Measurements from ENCODE around the gene RIN3. TPM values are rescaled to one million over a fixed set of nuclear protein-coding genes. Genes with fewer than 3 reads are reported as not detected.

RIN3 gene
- total RNA-seq, 1 experiment from 2014 or later, result not detected

DNA sequence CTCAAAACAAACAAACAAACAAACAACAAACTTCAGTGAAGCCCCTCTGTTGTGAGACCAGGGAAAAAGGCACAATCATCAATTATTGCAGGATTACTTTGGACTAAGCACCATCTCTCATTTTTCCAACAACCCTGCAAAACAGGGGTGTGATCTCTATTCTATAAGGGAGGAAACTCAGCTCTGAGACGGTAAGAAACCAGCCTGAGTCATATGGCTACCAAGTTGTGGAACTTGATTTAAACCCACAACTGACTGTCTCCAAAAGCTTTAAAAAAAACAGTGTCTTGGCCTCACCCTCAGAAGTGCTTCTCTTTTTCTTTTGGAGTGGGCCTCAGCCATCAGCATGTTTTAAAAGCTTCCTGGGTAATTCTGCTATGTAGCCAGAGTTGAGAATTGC lies 49.8 kb downstream of the RIN3 start:
- in situ Hi-C loops (cut with HindIII; ENCODE audit: low pct_unique_long_range_greater_than_20kb, low sequenced_read_pairs), result no loop called here
- DNase-seq (ENCODE audit: low read depth), result no peak

DNA sequence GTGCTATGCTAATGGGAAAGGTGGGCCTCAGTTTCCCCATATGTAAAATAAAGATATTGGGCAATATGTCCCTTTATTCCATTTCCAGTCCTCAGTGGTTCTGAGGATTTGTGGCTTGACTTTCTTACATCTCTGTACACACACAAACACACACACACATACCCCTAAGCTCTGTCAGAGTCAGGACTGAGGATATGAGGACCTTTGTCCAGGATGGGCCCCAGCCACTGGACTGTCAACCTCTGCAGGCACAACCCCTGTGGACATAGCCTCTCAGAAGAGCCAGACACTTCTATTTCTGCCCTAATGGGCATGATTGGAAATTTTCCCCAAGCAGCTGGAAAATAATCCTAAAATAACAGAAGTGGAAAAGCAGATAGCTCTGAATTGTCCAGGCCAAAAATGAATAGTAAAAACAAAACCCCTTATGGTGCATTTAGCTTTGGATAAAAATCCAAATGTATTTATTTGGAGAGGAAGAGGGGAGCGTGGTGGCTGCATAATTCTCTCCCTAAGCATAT lies 50.2 kb downstream of the RIN3 start:
- no peak for DNase-seq (ENCODE audit: low read depth)
- in situ Hi-C loops (cut with HindIII; ENCODE audit: low pct_unique_long_range_greater_than_20kb, low sequenced_read_pairs), result no loop called here

DNA sequence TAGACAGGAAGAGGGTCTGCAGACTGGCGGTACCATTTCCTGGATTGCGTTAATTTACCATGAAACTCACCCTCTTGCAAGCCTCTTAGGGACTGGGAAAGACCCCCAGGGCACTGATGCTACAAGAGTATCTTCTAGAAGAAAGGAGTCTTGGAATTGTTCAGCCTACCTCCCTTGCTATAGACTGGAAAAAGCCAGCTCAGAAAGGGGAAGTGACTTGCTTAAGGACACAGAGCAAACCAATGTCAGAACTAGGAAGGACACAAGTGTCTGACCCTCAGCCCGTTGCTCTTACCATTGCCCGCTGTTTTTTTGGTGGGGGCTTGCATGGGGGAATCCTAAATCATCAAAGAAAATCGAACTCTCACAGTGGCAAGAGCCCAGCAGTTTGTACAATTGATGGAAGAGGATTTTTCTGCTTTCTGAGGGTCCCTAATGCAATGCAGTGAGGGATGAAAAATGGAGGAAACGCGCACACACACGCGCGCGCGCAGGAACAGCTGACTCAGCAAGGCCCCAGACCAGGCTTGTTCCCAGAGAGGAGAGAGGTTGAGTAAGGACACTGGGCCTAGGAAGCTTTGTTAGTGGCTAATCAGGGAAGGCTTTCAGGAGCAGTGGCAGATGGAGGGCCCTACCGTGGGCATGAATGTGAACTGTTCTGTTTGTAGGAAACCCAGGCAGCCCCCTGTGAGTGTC lies 50.9 kb downstream of the RIN3 start:
- in situ Hi-C loops (cut with HindIII; ENCODE audit: low pct_unique_long_range_greater_than_20kb, low sequenced_read_pairs), result no loop called here
- DNase-seq (ENCODE audit: low read depth), result no peak

DNA sequence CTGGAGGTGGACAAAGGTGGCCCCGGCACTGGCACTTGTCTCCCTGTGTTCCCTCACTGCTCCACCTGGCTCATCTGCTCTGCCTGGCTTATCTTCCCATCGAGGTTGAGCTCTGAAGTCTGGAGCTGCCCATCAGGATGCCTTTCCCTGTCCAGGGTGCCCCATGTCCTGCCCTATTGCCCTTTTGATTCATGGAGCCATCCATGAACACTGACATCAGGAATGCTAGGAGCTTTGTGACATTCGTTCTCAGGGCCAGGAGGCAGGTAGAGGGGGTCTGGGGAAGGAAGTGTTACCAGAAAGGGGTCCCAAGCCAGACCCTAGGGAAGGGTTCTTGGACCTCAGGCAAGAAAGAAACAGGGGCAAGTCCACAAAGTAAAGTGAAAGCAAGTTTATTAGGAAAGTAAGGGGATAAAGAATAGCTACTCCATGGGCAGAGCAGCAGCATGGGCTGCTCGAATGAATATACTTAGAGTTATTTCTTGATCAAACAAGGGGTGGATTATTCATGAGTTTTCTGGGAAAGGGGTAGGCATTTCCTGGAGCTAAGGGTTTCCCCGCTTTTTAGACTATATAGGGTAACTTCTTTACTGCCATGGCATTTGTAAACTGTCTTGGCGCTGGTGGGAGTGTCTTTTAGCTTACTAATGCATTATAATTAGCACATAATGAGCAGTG lies 51.6 kb downstream of the RIN3 start:
- no peak for DNase-seq (ENCODE audit: low read depth)
- in situ Hi-C loops (cut with HindIII; ENCODE audit: low pct_unique_long_range_greater_than_20kb, low sequenced_read_pairs), result no loop called here

DNA sequence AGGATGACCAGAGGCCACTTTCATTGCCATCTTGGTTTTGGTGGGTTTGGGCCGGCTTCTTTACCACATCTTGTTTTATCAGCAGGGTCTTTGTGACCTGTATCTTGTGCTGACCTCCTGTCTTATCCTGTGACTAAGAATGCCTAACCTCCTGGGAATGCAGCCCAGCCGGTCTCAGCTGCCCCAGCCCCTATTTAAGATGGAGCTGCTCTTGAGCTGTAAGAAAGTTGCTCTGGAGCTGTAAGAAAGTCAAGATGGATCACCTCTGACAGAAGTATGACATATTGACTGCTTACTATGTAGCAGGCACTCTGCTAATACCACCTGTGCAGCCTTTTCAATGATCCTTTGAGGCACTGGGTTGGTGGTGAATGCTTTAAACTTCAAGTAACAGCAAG lies 52.1 kb downstream of the RIN3 start:
- DNase-seq (ENCODE audit: low read depth), result no peak
- in situ Hi-C loops (cut with HindIII; ENCODE audit: low pct_unique_long_range_greater_than_20kb, low sequenced_read_pairs), result no loop called here

DNA sequence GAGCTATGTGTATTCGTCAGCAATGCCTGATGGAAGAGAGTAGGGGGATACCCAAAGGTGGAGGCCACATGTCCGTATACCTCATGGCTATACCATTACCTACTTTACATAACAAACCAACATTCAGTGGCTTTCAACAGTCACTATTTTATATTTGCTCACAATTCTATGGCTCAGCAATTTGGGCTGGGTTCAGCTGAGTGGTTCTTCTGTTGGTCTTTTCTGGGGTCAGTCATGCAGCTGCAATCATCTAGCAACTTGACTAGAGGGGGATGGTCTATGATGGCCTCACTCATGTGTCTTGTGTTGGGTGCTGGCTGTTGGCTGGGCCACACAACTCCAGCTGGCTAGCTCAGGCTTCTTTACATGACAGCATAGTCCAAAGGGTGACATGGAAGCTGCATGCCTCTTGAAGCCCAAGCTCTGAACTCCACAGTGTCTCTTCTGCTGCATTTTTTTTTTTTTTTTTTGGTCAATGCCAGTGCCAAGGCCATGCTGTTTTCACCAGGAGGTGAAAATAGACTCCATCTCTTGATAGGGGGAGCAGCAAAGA lies 53.7 kb downstream of the RIN3 start:
- in situ Hi-C loops (cut with HindIII; ENCODE audit: low pct_unique_long_range_greater_than_20kb, low sequenced_read_pairs), result no loop called here
- DNase-seq (ENCODE audit: low read depth), result no peak

DNA sequence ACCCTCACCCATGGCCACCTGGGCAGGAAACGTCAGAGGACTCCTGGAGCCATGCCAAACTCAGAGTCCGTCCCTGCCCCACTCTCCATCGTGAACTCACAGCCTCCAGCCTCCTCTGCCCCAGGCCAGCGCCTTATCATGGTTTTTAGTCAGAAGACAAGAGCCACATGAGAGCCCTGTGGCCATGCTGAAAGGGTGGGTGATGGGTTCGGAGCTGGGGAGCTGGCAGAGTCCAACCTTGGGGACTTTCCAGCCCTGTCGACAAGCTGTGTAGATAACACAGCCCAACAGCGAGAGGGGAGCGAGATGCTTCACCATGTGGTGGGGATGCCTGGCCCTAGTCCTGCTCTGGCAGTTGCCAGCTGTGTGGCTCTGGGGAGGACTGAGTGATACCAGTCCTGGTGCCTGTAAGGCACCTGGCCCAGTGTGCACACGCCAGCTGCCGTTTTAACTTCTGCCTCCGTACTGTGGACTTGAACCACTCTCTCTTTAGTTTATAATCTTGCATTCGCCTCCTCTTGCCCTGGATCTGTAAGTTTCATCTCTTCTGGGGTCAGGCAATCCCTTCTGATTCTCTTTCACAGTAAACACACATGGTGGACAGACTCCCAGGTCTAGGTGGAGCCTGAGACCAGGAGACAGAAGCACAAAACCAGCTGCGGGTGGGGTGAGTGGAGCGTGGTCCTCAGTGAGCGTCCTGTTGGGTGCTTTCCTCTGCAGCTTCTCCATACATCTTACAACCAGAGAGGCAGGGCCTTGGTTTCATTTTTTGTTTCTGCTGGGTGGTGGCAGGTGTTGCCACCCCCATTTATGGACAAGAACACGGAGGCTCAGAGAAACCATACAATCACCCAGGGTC lies 55.3 kb downstream of the RIN3 start:
- DNase-seq (ENCODE audit: low read depth), result no peak
- in situ Hi-C loops (cut with HindIII; ENCODE audit: low pct_unique_long_range_greater_than_20kb, low sequenced_read_pairs), result no loop called here

DNA sequence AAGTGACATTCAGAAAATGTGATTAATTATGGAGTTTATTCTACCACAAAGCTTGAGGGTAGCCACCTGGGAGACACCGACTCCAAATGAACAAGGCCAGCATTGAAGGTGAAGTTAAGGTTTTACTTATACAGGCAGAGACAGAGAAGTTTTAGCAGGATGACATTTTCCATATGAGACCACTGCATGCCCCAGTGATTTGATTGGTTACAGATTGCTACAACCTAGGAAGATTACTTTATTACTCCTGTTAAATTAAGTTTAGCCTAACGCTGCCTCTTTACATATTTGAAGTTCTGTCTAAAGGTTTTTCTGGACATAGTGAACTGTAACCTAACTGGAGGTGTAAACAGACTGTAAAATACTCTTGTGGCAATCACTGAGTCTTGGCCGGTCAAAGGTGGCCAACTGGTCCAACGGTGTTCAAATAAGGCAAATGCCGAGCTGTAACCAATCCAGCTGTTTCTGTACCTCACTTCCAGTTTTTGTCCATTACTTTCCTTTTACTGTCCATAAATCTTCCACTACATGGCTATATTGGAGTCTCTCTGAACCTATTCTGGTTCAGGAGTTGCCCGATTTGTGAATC lies 57.2 kb downstream of the RIN3 start:
- DNase-seq (ENCODE audit: low read depth), result no peak
- in situ Hi-C loops (cut with HindIII; ENCODE audit: low pct_unique_long_range_greater_than_20kb, low sequenced_read_pairs), result no loop called here

DNA sequence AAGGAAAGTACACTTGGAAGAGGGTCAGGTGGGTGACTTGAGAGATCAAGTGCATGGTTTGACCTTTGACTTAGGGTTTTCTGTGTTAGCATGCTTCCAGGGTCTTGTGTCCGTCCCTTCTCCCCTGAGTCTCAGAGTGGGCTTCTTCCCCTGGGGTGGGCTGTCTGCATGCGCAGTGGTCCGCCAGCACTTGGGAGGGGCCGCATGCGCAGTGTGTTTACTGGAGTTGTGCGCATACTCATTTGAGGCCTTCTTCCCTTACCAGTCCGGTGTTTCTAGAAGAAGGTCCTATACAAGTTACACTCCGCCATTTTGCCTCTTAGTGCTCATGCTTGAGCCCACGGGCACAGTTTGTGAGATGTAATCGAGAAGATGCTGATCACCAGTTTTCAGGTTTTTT lies 58.5 kb downstream of the RIN3 start:
- DNase-seq (ENCODE audit: low read depth), result no peak
- in situ Hi-C loops (cut with HindIII; ENCODE audit: low pct_unique_long_range_greater_than_20kb, low sequenced_read_pairs), result no loop called here

DNA sequence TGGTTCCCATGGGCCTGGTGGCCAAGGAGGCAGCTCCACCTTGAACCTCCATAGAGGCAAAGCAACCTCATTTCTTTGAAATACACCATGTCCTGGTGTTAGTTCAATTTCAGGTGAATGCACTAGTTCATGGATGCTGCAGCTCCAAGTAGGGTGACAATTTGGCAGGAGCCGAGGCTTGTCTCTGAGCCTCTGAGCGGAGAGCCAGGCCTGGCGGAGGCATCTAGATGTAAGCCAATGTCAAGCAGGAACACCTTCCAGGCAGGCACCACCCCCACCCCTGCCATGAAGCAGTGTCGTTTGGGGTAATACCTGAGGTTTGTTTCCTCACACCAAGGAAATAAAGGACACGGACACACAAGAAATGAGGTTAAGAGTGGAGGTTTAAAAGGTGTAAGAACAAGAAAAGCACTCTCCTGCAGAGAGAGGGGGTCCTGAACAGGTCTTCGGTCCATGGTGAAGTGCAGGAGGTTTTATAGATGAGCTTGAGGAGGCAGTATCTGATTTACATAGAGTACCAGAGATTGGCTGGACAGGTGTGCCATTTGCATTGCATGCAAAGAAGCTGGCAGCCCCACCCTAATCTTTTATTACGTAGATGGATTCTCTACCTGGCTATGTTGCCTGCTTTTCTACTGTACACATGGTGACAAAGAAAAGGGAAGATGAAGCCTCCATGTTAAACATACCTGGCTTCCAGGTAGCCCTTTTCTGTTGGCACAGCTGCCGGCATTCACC lies 60.3 kb downstream of the RIN3 start:
- in situ Hi-C loops (cut with HindIII; ENCODE audit: low pct_unique_long_range_greater_than_20kb, low sequenced_read_pairs), result no loop called here
- DNase-seq (ENCODE audit: low read depth), result no peak

DNA sequence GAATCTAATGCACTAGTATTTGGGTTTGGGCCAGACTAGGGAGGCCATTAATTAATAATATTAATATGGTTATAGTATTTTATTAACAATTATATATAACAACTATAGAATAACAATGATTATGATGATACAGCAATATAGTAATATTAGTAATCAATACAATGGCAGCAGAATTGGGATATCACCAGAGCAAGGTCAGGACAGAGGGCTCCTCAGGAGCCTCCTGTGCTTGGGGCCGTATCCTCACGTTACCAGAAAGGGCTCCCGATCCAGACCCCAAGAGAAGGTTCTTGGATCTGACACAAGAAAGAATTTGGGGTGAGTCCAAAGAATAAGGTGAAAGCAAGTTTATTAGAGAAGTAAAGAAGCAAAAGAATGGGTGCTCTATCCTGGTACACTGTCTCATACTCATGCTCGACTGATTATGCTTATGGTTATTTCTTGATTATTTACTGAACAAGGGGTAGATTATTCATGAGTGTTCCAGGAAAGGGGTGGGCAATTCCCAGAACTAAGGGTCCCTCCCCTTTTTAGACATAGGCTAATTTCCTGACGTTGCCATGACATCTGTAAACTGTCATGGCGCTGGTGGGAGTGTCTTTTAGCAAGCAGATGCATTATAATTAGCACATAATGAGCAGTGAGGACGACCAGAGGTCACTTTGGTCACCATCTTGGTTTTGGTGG lies 61.6 kb downstream of the RIN3 start:
- no peak for DNase-seq (ENCODE audit: low read depth)
- in situ Hi-C loops (cut with HindIII; ENCODE audit: low pct_unique_long_range_greater_than_20kb, low sequenced_read_pairs), result no loop called here

DNA sequence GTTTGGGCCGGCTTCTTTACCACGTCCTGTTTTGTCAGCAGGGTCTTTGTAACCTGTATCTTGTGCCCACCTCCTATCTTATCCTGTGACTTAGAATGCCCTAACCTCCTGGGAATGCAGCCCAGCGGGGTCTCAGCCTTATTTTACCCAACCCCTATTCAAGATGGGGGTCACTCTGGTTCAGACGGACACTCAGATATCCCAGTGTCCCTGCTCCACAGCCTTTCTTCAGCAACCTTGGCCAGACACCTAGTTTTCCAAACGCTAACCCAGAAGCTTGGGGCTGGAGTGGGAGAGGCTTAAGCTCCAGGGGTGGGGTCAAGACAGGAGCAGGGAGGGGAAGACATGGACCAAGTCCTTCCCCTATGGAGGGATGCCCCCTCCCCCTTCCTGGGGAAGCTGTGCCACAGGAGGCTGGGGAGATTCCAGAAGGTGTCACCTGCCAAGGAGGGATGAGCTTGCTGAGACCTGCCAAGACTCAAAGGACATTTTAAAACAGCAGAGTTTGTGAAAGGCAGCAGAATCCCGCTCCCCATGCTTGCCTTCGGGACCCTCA lies 62.2 kb downstream of the RIN3 start:
- DNase-seq (ENCODE audit: low read depth), result no peak
- in situ Hi-C loops (cut with HindIII; ENCODE audit: low pct_unique_long_range_greater_than_20kb, low sequenced_read_pairs), result no loop called here

DNA sequence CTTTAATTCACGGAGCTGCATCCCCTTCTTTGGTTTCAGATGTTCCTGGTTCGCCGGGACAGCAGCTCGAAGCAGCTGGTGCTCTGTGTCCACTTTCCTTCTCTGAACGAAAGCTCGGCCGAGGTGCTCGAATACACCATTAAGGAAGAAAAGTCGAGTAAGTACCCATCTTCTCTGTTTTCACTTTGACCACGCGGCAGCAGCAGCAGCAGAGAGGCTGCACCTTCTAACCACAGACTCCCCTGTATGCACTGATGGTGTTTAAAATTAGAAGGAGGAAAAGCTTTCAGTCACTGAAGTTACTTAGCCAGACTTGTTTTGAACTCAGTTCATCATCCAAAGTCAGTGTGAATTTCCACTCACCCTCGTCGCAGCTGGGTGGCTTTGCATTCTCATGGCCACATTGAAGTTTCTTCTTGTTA lies 63.8 kb downstream of the RIN3 start:
- in situ Hi-C loops (cut with HindIII; ENCODE audit: low pct_unique_long_range_greater_than_20kb, low sequenced_read_pairs), result no loop called here
- no peak for DNase-seq (ENCODE audit: low read depth)

DNA sequence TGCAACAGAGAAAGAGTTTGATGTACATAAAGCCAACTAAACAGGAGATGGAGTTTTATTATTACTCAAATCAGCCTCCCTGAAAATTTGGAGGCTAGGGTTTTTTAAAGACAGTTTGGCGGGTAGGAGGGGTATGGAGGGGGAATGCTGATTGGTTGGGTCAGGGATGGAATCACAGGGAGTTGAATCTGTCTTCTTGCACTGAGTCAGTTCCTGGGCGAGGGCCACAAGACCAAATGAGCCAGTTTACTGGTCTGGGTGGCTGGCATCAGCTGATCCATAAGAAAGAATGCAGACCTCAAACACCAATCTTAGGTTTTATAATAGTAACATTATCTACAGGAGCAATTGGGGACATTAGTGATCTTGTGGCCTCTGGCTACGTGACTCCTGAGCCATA lies 64.9 kb downstream of the RIN3 start:
- in situ Hi-C loops (cut with HindIII; ENCODE audit: low pct_unique_long_range_greater_than_20kb, low sequenced_read_pairs), result no loop called here
- DNase-seq (ENCODE audit: low read depth), result no peak

DNA sequence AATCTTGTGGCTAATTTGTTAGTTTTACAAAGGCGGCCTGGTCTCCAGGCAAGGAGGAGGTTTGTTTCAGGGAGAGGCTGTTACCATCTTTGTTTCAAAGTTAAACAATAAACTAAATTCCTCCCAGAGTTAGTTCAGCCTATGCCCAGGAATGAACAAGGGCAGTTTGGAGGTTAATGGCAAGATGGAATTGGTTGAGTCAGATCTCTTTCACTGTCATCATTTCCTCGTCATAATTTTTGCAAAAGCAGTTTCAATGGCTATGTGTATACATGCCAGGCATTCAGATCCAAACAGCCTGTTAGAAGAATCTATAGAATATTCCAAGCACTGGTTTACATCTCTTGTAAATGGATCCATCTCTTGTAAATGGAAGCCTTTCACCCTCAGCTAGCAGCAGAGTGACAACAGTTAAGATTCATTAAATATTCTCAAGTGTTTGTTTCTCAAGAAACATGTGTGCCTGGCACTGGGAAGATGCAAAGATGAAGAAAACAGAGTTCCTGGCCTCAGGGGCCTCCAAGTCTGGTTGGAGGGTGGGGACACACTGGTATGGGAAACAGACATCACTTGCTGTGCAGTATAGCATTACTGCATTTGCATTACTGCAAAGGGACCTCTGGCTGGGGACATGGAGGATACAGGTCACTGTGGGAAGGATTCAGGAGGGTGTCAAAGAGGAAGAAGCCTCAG lies 65.8 kb downstream of the RIN3 start:
- no peak for DNase-seq (ENCODE audit: low read depth)
- in situ Hi-C loops (cut with HindIII; ENCODE audit: low pct_unique_long_range_greater_than_20kb, low sequenced_read_pairs), result no loop called here

DNA sequence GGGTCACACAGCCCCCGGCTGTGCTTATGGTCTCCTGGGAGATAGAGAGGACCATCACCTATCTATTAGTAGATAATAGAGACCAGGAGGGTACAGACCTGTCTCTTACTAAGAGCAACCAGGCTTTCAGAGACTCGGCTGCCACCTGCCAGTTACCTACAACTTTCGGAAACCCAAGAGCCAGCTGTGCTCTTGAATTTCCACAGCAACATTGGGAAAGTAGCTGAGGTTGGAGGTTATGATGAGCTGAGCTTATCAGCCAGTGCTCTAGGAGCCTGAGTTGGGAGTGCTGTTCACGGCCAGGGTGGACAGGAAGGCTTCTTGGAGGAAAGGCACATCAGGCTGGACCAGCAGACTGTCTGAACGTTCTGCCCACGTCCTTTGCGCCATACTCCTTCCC lies 67.6 kb downstream of the RIN3 start:
- in situ Hi-C loops (cut with HindIII; ENCODE audit: low pct_unique_long_range_greater_than_20kb, low sequenced_read_pairs), result no loop called here
- no peak for DNase-seq (ENCODE audit: low read depth)

All from Caki2 (cell line).